Lung (tissue), 12 donors: ENCODE data around the gene TLR1. TPM values are rescaled to one million over a fixed set of nuclear protein-coding genes. Genes with fewer than 3 reads are reported as not detected.
A peak's percentile ranks its signal among the peaks of the same experiment; 100 is the strongest.

Experiments
- ATAC-seq: fragments of 200-7000 bp; cut with Tn5 transposase; one replicate; pipeline ENCODE4 v1.9.1; 2020; ENCODE audit warnings: moderate number of reproducible peaks; ENCODE audit not compliant: insufficient read depth, low FRiP score
- DNase-seq, 3 donors: peaks; one replicate each; pipeline ENCODE4 v3.0.0-alpha.2; 2013 to 2017
- H3K27ac ChIP-seq, 2 donors: one replicate each; pipeline ENCODE4 v1.5.1; 2013; ENCODE audit warnings: mild to moderate bottlenecking in 2 of 2, moderate library complexity in 2 of 2, control low read depth in 1 of 2, inconsistent platforms in 1 of 2, low read depth in 1 of 2, low read length in 1 of 2
- H3K27me3 ChIP-seq, 3 donors: one replicate each; pipeline ENCODE4 v1.5.1; 2013; ENCODE audit warnings: low read length in 2 of 3; ENCODE audit not compliant: control insufficient read depth in 3 of 3, insufficient read depth in 3 of 3
- H3K36me3 ChIP-seq, 4 donors: one replicate each; pipeline ENCODE4 v1.5.1; 2013; ENCODE audit warnings: low read length in 4 of 4, mild to moderate bottlenecking in 1 of 4, moderate library complexity in 1 of 4; ENCODE audit not compliant: control insufficient read depth in 4 of 4, insufficient read depth in 4 of 4
- H3K4me1 ChIP-seq, 5 donors: one replicate each; pipeline ENCODE4 v1.5.1; 2013; ENCODE audit warnings: low read length in 5 of 5, mild to moderate bottlenecking in 2 of 5, moderate library complexity in 1 of 5; ENCODE audit not compliant: control insufficient read depth in 5 of 5, insufficient read depth in 5 of 5
- H3K4me3 ChIP-seq: one replicate; pipeline ENCODE4 v1.5.1; 2013; ENCODE audit warnings: mild to moderate bottlenecking, control low read depth, moderate library complexity
- H3K9ac ChIP-seq, 2 donors: one replicate each; pipeline ENCODE4 v1.5.1; 2013; ENCODE audit warnings: low read length in 2 of 2, control low read depth in 1 of 2; ENCODE audit not compliant: insufficient read depth in 1 of 2
- H3K9me3 ChIP-seq, 4 donors: one replicate each; pipeline ENCODE4 v1.5.1; 2013; ENCODE audit warnings: low read length in 3 of 4, mild to moderate bottlenecking in 1 of 4, moderate library complexity in 1 of 4; ENCODE audit not compliant: control insufficient read depth in 4 of 4, insufficient read depth in 3 of 4
- WGBS, 2 donors: extraction: QIAGEN DNeasy Blood & Tissue Kit; methylation state at CpG; one replicate each; pipeline ENCODE4 v1.1.7; 2013; 5-methylcytosine and 5-hydroxymethylcytosine counted together
- polyA plus RNA-seq, 2 donors: library from polyadenylated mRNA; stranded (reverse); fragments of 200-250 nt; gene quantifications; one replicate each; pipeline ENCODE4 v1.2.1, GENCODE V29; 2013
- total RNA-seq, 2 donors: library from RNA; depleted of rRNA in 1 of 2; stranded (reverse); fragments of >200 nt in 1 of 2; gene quantifications; one replicate each; pipeline ENCODE4 v1.2.1, GENCODE V29; 2014 to 2021
- TF ChIP-seq, protein P1 (sequence below): IDR thresholded peaks from 2 replicates; pipeline ENCODE4 v1.5.1; 2012; ENCODE audit warnings: mild to moderate bottlenecking; ENCODE audit errors: control extremely low read depth, extremely low read depth
- donor health status: control.
- donor health status: control.
- donor health status: Bipolar disorder and iron deficiency.
- donor health status: healthy.
- donor health status: DM: yes; HTN: yes; CAD: no.

Gene TLR1
- total and polyA plus RNA-seq, 4 donors = 2.4 to 31.4 (median 25.3) TPM

DNA sequence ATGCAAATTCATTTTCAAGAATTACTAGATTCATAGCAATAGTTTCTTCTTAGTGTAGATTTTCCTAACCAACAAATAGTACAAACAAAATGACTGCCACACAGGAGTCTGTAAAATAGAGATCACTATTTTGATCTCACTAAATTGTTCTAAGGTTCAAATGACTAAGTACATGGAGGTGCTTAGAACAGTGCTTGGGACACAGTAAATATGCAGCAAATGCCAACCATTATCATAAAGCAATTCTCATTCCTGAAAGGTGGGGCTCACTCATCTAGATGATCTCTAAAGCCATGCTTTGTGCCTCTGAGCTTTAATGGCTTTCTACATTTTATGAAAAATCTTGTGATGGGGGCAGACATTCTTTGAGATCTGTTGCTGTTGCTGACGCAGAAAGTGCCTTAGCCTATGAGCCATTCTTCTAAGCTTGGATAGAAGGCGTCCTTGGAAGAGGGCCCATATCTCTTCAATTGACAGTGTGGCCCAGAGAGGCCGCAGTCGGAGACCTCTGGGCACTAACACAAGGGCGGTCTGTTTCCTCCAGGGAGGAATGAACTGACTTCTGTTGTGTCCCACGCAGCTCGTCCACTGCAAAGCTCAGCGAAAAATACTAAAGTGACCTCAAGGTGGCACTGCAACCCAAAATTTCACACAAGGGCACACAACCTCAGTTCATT, 45.3 kb downstream of the TLR1 start:
- Histone ChIP-seq H3K9ac (no peak overlapping the region), H3K9me3 (no peaks in the 10 kb centered on the region), H3K27ac (no peak overlapping the region), H3K4me1 (no peaks in the 10 kb centered on the region), H3K36me3 (no peaks in the 10 kb centered on the region), H3K27me3 (no peaks in the 10 kb centered on the region), H3K4me3 (no peak overlapping the region)
- DNase-seq = peak; percentile 78 to 90 (median 84)
- TF ChIP-seq, protein P1, sequence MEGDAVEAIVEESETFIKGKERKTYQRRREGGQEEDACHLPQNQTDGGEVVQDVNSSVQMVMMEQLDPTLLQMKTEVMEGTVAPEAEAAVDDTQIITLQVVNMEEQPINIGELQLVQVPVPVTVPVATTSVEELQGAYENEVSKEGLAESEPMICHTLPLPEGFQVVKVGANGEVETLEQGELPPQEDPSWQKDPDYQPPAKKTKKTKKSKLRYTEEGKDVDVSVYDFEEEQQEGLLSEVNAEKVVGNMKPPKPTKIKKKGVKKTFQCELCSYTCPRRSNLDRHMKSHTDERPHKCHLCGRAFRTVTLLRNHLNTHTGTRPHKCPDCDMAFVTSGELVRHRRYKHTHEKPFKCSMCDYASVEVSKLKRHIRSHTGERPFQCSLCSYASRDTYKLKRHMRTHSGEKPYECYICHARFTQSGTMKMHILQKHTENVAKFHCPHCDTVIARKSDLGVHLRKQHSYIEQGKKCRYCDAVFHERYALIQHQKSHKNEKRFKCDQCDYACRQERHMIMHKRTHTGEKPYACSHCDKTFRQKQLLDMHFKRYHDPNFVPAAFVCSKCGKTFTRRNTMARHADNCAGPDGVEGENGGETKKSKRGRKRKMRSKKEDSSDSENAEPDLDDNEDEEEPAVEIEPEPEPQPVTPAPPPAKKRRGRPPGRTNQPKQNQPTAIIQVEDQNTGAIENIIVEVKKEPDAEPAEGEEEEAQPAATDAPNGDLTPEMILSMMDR = peak; percentile 72
- 13% methylated on average over 8 of the region's 8 CpGs for WGBS, 2 donors
- peak; percentile 23 for ATAC-seq

DNA sequence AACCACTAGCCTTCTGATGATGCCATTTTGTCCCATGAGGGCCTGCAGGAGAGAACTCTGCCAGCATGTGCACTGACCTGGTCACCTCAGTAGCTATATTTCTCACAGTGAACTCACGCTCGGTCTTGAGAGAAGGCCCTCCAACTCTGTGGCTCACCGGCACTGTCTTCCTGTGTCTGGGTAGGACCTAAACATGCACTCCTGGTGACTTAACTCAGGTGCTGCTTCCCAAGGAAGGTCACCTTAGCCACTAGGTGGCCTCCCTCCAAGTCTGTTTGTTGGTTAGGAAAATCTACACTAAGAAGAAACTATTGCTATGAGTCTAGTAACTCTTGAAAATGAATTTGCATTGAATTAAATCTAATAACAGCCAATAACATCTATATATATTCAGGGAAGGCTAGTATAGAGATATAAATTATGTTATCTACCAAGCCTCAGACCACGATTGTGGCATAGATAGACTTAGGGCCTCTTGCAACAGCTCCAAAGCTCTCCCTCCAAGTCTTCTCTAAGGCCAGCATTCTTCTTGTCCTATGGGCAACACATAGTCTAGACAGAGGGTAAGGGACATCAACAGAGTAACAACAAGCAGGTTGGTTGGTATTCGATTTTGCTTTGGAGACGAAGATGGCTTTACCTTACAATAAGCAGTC, 46.5 kb downstream of the TLR1 start:
- no peak for ATAC-seq

DNA sequence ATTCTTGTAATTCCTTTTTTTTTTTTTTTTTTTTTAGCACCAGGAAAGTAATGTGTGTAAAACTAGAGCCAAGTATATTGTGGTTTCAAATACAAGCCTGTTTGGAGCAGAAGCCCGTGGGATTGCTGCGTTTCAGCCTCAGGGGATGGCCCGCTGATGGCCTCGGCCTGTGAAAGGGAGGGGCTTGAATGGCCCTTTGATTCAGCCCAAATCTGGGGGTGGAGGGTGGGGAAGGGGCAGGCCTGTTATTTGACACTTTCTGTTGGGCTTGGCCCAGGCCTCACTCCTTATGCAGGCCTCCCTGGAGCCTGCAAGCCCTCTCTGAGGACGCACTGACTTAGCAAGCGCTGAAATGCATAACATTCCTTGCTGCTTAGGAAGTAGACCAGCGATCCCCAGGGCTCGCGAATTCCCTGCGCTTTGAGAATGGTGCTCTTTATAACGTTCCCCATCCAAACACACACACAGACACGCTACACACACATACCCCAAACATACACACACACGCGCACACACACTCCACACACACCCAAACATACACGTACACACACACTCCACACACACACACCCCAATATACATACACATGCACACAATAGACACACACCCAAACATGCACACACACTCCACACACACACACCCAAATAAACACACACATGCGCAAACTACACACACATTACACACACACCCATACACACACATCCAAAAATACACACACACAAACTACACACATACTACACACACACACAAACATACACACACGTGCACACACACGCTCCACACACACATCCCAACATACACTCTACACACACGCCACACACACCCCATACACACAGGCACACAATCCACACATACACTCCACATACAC, 51.4 kb downstream of the TLR1 start:
- H3K9ac ChIP-seq = peak overlapping the region in 1 of 2 donors; percentile 96
- peak; percentile 87 for ATAC-seq
- DNase-seq = peak; percentile 97 to 98 (median 98)
- H3K27ac ChIP-seq = peak overlapping the region in 1 of 2 donors; percentile 78
- peaks cover 5 to 13% (median 9%) of the 10 kb centered on the region in 5 donors for H3K4me1 ChIP-seq
- H3K4me3 ChIP-seq = no peak overlapping the region
- no peaks in the 10 kb centered on the region for H3K36me3 ChIP-seq
- no peaks in the 10 kb centered on the region for H3K27me3 ChIP-seq
- 61 to 80% methylated on average over 19 of the region's 19 CpGs for WGBS, 2 donors
- no peaks in the 10 kb centered on the region for H3K9me3 ChIP-seq
- TF ChIP-seq, protein P1 = no peak

More for the DNA sequence above, 46.5 kb downstream of the TLR1 start:
- WGBS, 2 donors = 83 to 89% methylated on average over 6 of the region's 6 CpGs
- no peak for DNase-seq
- Histone ChIP-seq H3K9ac (no peak overlapping the region), H3K36me3 (no peaks in the 10 kb centered on the region), H3K27ac (no peak overlapping the region), H3K4me1 (peaks cover 3 to 10% (median 5%) of the 10 kb centered on the region in 5 donors), H3K4me3 (no peak overlapping the region), H3K27me3 (no peaks in the 10 kb centered on the region), H3K9me3 (no peaks in the 10 kb centered on the region)
- TF ChIP-seq, protein P1 = no peak
